Measurements from ENCODE around the gene BRINP3. TPM values are rescaled to one million over a fixed set of nuclear protein-coding genes. Genes with fewer than 3 reads are reported as not detected.

BRINP3 gene
- total RNA-seq, 1 donor, result not detected

GRCh38 chr1:190376044-190376443, 101.6 kb downstream of the BRINP3 start:
- no peak overlapping the region for H3K4me3 ChIP-seq (ENCODE audit: insufficient read depth, low read length)
- no peak overlapping the region for H3K27ac ChIP-seq (ENCODE audit: low read depth, low read length)
- peaks cover 3% of the 10 kb centered on the region for H3K9me3 ChIP-seq (ENCODE audit: low read depth, low read length)
- H4K20me1 ChIP-seq (ENCODE audit: insufficient read depth, low read length), result no peaks in the 10 kb centered on the region
- H3K4me1 ChIP-seq (ENCODE audit: insufficient read depth, low read length), result no peaks in the 10 kb centered on the region
- no peaks in the 10 kb centered on the region for H3K36me3 ChIP-seq (ENCODE audit: insufficient read depth, low read length)
- no peak for TF ChIP-seq CTCF (IDR thresholded peaks at IDR 0.05; ENCODE audit: extremely low read depth, low read depth, low read length)
- H3K27me3 ChIP-seq (ENCODE audit: insufficient read depth, low read length), result no peaks in the 10 kb centered on the region
- H3K4me2 ChIP-seq (ENCODE audit: insufficient read depth, low read length), result no peak overlapping the region
- no peak for DNase-seq (ENCODE audit: insufficient read length, low spot score, missing footprints)
- H2AFZ ChIP-seq (ENCODE audit: low read length), result no peak overlapping the region
- H3K79me2 ChIP-seq (ENCODE audit: insufficient read depth, low read length), result no peaks in the 10 kb centered on the region

- no peak overlapping the region for H2AFZ ChIP-seq (ENCODE audit: low read length)
- no peak overlapping the region for H3K27ac ChIP-seq (ENCODE audit: low read depth, low read length)
- no peaks in the 10 kb centered on the region for H3K4me1 ChIP-seq (ENCODE audit: insufficient read depth, low read length)
- no peaks in the 10 kb centered on the region for H3K79me2 ChIP-seq (ENCODE audit: insufficient read depth, low read length)
- H3K4me2 ChIP-seq (ENCODE audit: insufficient read depth, low read length), result no peak overlapping the region
- DNase-seq (ENCODE audit: insufficient read length, low spot score, missing footprints), result no peak
- H4K20me1 ChIP-seq (ENCODE audit: insufficient read depth, low read length), result no peaks in the 10 kb centered on the region
- peaks cover 5% of the 10 kb centered on the region for H3K9me3 ChIP-seq (ENCODE audit: low read depth, low read length)
- no peaks in the 10 kb centered on the region for H3K36me3 ChIP-seq (ENCODE audit: insufficient read depth, low read length)
- H3K4me3 ChIP-seq (ENCODE audit: insufficient read depth, low read length), result no peak overlapping the region
- no peaks in the 10 kb centered on the region for H3K27me3 ChIP-seq (ENCODE audit: insufficient read depth, low read length)
- TF ChIP-seq CTCF (IDR thresholded peaks at IDR 0.05; ENCODE audit: extremely low read depth, low read depth, low read length), result no peak
These were observed 103.8 kb downstream of the BRINP3 start for GRCh38 chr1:190373705-190374336.

- Histone ChIP-seq H3K4me3 (ENCODE audit: insufficient read depth, low read length) (no peak overlapping the region), H3K4me2 (ENCODE audit: insufficient read depth, low read length) (no peak overlapping the region), H3K27me3 (ENCODE audit: insufficient read depth, low read length) (no peaks in the 10 kb centered on the region), H2AFZ (ENCODE audit: low read length) (no peak overlapping the region), H3K79me2 (ENCODE audit: insufficient read depth, low read length) (no peaks in the 10 kb centered on the region), H4K20me1 (ENCODE audit: insufficient read depth, low read length) (no peaks in the 10 kb centered on the region), H3K4me1 (ENCODE audit: insufficient read depth, low read length) (no peaks in the 10 kb centered on the region), H3K9me3 (ENCODE audit: low read depth, low read length) (peaks cover 4% of the 10 kb centered on the region), H3K36me3 (ENCODE audit: insufficient read depth, low read length) (no peaks in the 10 kb centered on the region), H3K27ac (ENCODE audit: low read depth, low read length) (no peak overlapping the region)
- TF ChIP-seq CTCF (IDR thresholded peaks at IDR 0.05; ENCODE audit: extremely low read depth, low read depth, low read length), result no peak
- no peak for DNase-seq (ENCODE audit: insufficient read length, low spot score, missing footprints)
These were observed 110.5 kb downstream of the BRINP3 start for GRCh38 chr1:190367200-190367599.

- H4K20me1 ChIP-seq (ENCODE audit: insufficient read depth, low read length), result no peaks in the 10 kb centered on the region
- no peak overlapping the region for H3K4me2 ChIP-seq (ENCODE audit: insufficient read depth, low read length)
- H3K27ac ChIP-seq (ENCODE audit: low read depth, low read length), result no peak overlapping the region
- no peaks in the 10 kb centered on the region for H3K4me1 ChIP-seq (ENCODE audit: insufficient read depth, low read length)
- no peaks in the 10 kb centered on the region for H3K79me2 ChIP-seq (ENCODE audit: insufficient read depth, low read length)
- H3K9me3 ChIP-seq (ENCODE audit: low read depth, low read length), result no peaks in the 10 kb centered on the region
- H3K36me3 ChIP-seq (ENCODE audit: insufficient read depth, low read length), result no peaks in the 10 kb centered on the region
- no peak overlapping the region for H3K4me3 ChIP-seq (ENCODE audit: insufficient read depth, low read length)
- H2AFZ ChIP-seq (ENCODE audit: low read length), result no peak overlapping the region
- DNase-seq (ENCODE audit: insufficient read length, low spot score, missing footprints), result no peak
- no peaks in the 10 kb centered on the region for H3K27me3 ChIP-seq (ENCODE audit: insufficient read depth, low read length)
- TF ChIP-seq CTCF (IDR thresholded peaks at IDR 0.05; ENCODE audit: extremely low read depth, low read depth, low read length), result no peak
These were observed 112.4 kb downstream of the BRINP3 start for GRCh38 chr1:190365283-190365682.
